Measurements from ENCODE around the gene TSPAN17. TPM values are rescaled to one million over a fixed set of nuclear protein-coding genes. Genes with fewer than 3 reads are reported as not detected.
A peak's percentile ranks its signal among the peaks of the same experiment; 100 is the strongest.

TSPAN17 gene
- polyA plus RNA-seq, 1 of the 3 experiments (the other 2 are of a cell fraction): 61.7 TPM

GRCh38 chr5:176674799-176675198 lies 27.5 kb downstream of the TSPAN17 start:
- Histone ChIP-seq H3K36me3 (replicated peaks in 1 of 2; ENCODE audit: control insufficient read depth in 1 of 2, insufficient read depth in 2 of 2, low read length in 1 of 2) (no peaks in the 10 kb centered on the region), H3K27me3 (ENCODE audit: insufficient read depth) (peaks cover 7% of the 10 kb centered on the region; the same call in 1 of the 2 replicates), H3K9ac (no peak overlapping the region), H3F3A (replicated peaks; ENCODE audit: insufficient read depth) (no peaks in the 10 kb centered on the region), H4K20me1 (ENCODE audit: insufficient read depth) (no peaks in the 10 kb centered on the region), H3K9me3 (no peaks in the 10 kb centered on the region), H2AFZ (ENCODE audit: low read depth) (no peak overlapping the region), H3K4me1 (ENCODE audit: control insufficient read depth in 1 of 2, insufficient read depth in 2 of 2, low read depth in 1 of 2, low read length in 1 of 2) (peaks cover 0 to 7% of the 10 kb centered on the region in 2 experiments; a peak in 1 of 4 replicates), H3K79me2 (ENCODE audit: insufficient read depth) (no peaks in the 10 kb centered on the region), H3K4me2 (no peak overlapping the region), H3K9me2 (no peaks in the 10 kb centered on the region), H3K4me3 (ENCODE audit: low read depth in 2 of 2, low read length in 1 of 2) (no peak overlapping the region), H3K27ac (ENCODE audit: low read depth in 2 of 2, low read length in 1 of 2) (no peak overlapping the region)
- TF ChIP-seq MEF2A (IDR thresholded peaks at IDR 0.05; ENCODE audit: borderline replicate concordance, low read depth) (no peak), RAD21 (IDR thresholded peaks at IDR 0.05; ENCODE audit: low read length) (no peak), GABPA (IDR thresholded peaks at IDR 0.05; ENCODE audit: low read depth) (no peak)
- CTCF ChIA-PET: interaction anchor here (0.7 to 3.5 kb wide), 4 partner anchors 10 to 412 kb away, joined by 3 to 17 read pairs (median 8); partner anchors contain the start of gene FGFR4
- POLR2A ChIA-PET: no interaction called here
- DNase-seq: no peak
- 83% methylated on average over 17 of the region's 17 CpGs for WGBS (ENCODE audit: low lambda C conversion rate)

GRCh38 chr5:176675676-176676360 lies 28.5 kb downstream of the TSPAN17 start:
- H3K27me3 ChIP-seq (ENCODE audit: insufficient read depth): no peaks in the 10 kb centered on the region

More at GRCh38 chr5:176675676-176676360, 28.5 kb downstream of the TSPAN17 start:
- no peak overlapping the region for H3K27ac ChIP-seq (ENCODE audit: low read depth in 2 of 2, low read length in 1 of 2)
- no peak overlapping the region for H3K4me2 ChIP-seq
- peak; percentile 53 for TF ChIP-seq CTCF (IDR thresholded peaks at IDR 0.05)
- TF ChIP-seq EZH2phosphoT487 (IDR thresholded peaks at IDR 0.05; ENCODE audit: borderline replicate concordance, low read depth): no peak
- TF ChIP-seq NRF1 (IDR thresholded peaks at IDR 0.05; ENCODE audit: low read depth, low read length): no peak
- TF ChIP-seq RCOR1 (IDR thresholded peaks at IDR 0.05; ENCODE audit: low read length): no peak
- POLR2A ChIA-PET: interaction anchor here (0.6 kb wide), 1 partner anchor 160 kb away, joined by 4 read pairs; no protein-coding TSS in a partner anchor
- no peaks in the 10 kb centered on the region for H3K9me2 ChIP-seq
- CTCF ChIA-PET: interaction anchor here (0.9 to 3.5 kb wide), 4 partner anchors 7 to 24 kb away, joined by 3 to 17 read pairs (median 3); no protein-coding TSS in a partner anchor
- H2AFZ ChIP-seq (ENCODE audit: low read depth): no peak overlapping the region
- H3F3A ChIP-seq (replicated peaks; ENCODE audit: insufficient read depth): no peaks in the 10 kb centered on the region
- no peaks in the 10 kb centered on the region for H3K9me3 ChIP-seq
- no peaks in the 10 kb centered on the region for H3K36me3 ChIP-seq (replicated peaks in 1 of 2; ENCODE audit: control insufficient read depth in 1 of 2, insufficient read depth in 2 of 2, low read length in 1 of 2)
- H3K9ac ChIP-seq: no peak overlapping the region
- H3K4me1 ChIP-seq (ENCODE audit: control insufficient read depth in 1 of 2, insufficient read depth in 2 of 2, low read depth in 1 of 2, low read length in 1 of 2): peaks cover 0 to 7% of the 10 kb centered on the region in 2 experiments; a peak in 1 of 4 replicates
- DNase-seq: no peak
- 88% methylated on average over 19 of the region's 19 CpGs for WGBS (ENCODE audit: low lambda C conversion rate)
- H4K20me1 ChIP-seq (ENCODE audit: insufficient read depth): no peaks in the 10 kb centered on the region
- H3K79me2 ChIP-seq (ENCODE audit: insufficient read depth): no peaks in the 10 kb centered on the region
- no peak overlapping the region; a peak in 1 of 4 replicates for H3K4me3 ChIP-seq (ENCODE audit: low read depth in 2 of 2, low read length in 1 of 2)
